Right lobe of liver (tissue), 4 donors: ENCODE data around the gene PODXL2.

ENCODE experiments used
- CTCF ChIP-seq, 4 donors: fragments of 200-600 bp in 3 of 4; fragments of 450-650 bp in 1 of 4; IDR thresholded peaks; one replicate each; pipeline versions ENCODE4 v1.5.1 to v1.8.0; 2016 to 2022; ENCODE audit warnings: antibody characterized with exemption in 4 of 4, mild to moderate bottlenecking in 2 of 4
- POLR2A ChIP-seq: fragments of 450-650 bp; IDR thresholded peaks from one replicate; pipeline ENCODE4 v1.6.1; 2017; ENCODE audit warnings: antibody characterized with exemption, mild to moderate bottlenecking
- donor health status: DM: no; HTN: no; CAD: no.
- donor health status: DM: no; HTN: no; CAD: no.
- donor health status: DM: no; HTN: yes; CAD: no.

GRCh38 chr3:127587876-127588275, 41.1 kb upstream of the PODXL2 start:
- no peak for TF ChIP-seq CTCF (IDR thresholded peaks at IDR 0.05)
- no peak for TF ChIP-seq POLR2A
